Measurements from ENCODE around the gene IQCN. TPM values are rescaled to one million over a fixed set of nuclear protein-coding genes. Genes with fewer than 3 reads are reported as not detected.

The IQCN gene
- total RNA-seq, 2 donors from 2014 or later, result 8.7 to 29.2 TPM

DNA sequence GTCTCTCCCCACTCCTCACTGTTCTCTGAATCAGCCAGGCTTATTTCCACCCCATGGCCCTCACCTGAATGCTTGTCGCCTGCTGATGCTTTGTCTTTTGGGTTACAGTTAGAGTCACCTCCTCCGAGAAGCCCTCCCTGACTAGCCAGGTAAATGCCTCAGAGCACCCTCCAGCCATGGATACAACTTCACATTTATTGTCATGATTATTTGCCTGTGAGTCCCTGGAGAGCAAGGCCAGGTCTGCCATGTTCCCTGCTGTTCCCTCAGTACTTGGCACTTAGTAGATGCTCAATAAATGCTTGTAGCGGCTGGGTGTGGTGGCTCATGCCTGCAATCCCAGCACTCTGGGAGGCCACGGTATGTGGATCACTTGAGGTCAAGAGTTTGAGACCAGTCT, 44.3 kb downstream of the IQCN start:
- peaks cover 2 to 20% of the 10 kb centered on the region in 2 donors for H3K4me1 ChIP-seq (ENCODE audit: control insufficient read depth in 1 of 2, low read depth in 2 of 2)
- H3K9me3 ChIP-seq, result peaks cover 6% of the 10 kb centered on the region
- no peak for ATAC-seq (ENCODE audit: insufficient number of reproducible peaks, low FRiP score, low read depth)
- no peaks in the 10 kb centered on the region for H3K36me3 ChIP-seq
- no peak for DNase-seq (ENCODE audit: low spot score)
- TF ChIP-seq, protein P1, sequence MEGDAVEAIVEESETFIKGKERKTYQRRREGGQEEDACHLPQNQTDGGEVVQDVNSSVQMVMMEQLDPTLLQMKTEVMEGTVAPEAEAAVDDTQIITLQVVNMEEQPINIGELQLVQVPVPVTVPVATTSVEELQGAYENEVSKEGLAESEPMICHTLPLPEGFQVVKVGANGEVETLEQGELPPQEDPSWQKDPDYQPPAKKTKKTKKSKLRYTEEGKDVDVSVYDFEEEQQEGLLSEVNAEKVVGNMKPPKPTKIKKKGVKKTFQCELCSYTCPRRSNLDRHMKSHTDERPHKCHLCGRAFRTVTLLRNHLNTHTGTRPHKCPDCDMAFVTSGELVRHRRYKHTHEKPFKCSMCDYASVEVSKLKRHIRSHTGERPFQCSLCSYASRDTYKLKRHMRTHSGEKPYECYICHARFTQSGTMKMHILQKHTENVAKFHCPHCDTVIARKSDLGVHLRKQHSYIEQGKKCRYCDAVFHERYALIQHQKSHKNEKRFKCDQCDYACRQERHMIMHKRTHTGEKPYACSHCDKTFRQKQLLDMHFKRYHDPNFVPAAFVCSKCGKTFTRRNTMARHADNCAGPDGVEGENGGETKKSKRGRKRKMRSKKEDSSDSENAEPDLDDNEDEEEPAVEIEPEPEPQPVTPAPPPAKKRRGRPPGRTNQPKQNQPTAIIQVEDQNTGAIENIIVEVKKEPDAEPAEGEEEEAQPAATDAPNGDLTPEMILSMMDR (IDR thresholded peaks at IDR 0.05), result no peak
- peaks cover 15% of the 10 kb centered on the region for H3K27me3 ChIP-seq (replicated peaks; ENCODE audit: insufficient read depth)
- no peak overlapping the region for H3K27ac ChIP-seq
- H3K4me3 ChIP-seq, result no peak overlapping the region

DNA sequence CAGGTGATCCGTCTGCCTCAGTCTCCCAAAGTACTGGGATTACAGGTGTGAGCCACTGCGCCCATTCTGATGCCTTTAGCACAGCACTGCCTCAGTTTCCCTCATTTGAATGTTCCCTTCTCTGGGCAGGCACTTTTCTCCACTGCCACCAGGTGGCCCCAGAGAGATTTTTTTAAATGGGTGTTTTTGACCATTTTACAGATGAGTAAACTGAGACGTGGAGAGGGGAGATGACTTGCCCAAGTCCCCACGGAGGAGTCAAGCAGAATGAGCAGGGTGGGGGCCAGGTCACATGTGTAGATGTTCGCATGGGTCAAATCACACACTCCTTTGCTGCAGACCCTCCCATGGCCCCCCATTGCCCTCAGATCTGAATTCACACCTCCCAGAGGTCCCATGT, 44.8 kb downstream of the IQCN start:
- Histone ChIP-seq H3K9me3 (peaks cover 6% of the 10 kb centered on the region), H3K4me1 (ENCODE audit: control insufficient read depth in 1 of 2, low read depth in 2 of 2) (peaks cover 6 to 24% of the 10 kb centered on the region in 2 donors), H3K36me3 (no peaks in the 10 kb centered on the region), H3K27ac (no peak overlapping the region), H3K4me3 (no peak overlapping the region), H3K27me3 (replicated peaks; ENCODE audit: insufficient read depth) (peaks cover 19% of the 10 kb centered on the region)
- ATAC-seq (ENCODE audit: insufficient number of reproducible peaks, low FRiP score, low read depth), result no peak
- no peak for DNase-seq (ENCODE audit: low spot score)
- TF ChIP-seq, protein P1 (IDR thresholded peaks at IDR 0.05), result peak; percentile 32

DNA sequence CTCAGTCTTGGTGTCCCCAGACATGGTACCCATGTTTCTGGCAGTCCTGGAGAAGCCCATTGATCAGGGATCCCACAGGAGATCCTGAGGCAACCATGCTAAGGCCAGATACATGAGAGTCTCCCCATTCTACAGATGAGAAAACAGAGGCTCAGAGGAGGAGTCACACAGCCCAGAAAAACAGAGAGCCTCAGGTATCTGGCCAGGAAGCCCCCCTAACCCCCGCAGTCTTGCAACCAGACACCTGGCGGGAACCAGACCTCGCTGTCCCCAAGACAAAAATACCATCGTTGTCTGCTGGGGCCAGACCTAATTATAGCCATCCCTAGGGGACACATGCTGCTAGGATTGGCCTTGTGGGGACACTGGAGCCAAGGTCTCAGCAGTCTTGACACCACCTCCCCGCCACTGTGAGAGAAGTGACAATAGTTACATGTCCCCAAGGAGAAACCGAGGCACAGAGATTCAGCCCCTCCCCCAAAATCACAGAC, 46.4 kb downstream of the IQCN start:
- no peaks in the 10 kb centered on the region for H3K36me3 ChIP-seq
- ATAC-seq (ENCODE audit: insufficient number of reproducible peaks, low FRiP score, low read depth) (no peak), DNase-seq (ENCODE audit: low spot score) (no peak)
- H3K4me1 ChIP-seq (ENCODE audit: control insufficient read depth in 1 of 2, low read depth in 2 of 2), result peaks cover 9 to 28% of the 10 kb centered on the region in 2 donors
- peaks cover under 1% of the 10 kb centered on the region for H3K9me3 ChIP-seq
- H3K4me3 ChIP-seq, result no peak overlapping the region
- TF ChIP-seq, protein P1 (IDR thresholded peaks at IDR 0.05), result no peak
- no peak overlapping the region for H3K27ac ChIP-seq
- H3K27me3 ChIP-seq (replicated peaks; ENCODE audit: insufficient read depth), result peaks cover 19% of the 10 kb centered on the region

DNA sequence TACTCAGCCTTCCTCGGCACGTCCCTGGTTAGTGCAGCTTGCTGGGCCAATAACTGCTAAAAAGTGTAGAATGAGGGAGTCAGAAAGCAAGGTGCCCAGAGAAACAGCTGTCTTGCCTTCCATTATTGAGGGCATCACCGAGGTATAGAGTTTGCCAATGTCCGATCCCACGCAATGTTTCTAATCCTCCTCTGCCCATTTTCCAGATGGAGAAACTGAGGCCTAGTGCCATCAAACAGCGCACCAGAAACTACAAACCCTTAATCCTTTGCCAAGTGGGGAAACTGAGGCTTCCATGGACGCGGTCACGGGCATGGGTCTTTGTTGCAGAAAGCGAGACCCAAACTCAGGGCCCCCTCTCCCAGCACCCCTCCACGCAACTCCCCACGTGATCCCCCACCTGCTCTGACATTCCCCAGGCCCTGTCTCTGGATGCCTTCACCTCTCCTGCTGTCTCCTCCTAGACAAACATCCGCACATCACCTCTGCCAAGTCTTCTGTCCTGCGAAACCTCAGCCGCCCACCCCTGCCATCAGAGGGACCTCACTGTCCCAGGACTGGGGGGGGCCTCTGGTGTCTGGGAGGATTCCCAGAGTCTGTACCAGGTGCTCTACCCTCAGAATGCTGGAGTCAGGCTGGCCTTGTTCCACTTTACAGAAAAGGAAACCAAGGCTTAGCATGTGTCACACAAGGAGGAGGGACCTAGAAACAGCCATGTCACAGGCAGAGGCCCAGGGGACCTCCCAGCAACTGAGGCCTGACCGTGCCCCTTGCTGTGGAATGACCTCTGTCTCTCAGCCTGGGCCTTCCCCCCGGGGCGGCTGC, 47.1 kb downstream of the IQCN start:
- no peaks in the 10 kb centered on the region for H3K9me3 ChIP-seq
- H3K4me1 ChIP-seq (ENCODE audit: control insufficient read depth in 1 of 2, low read depth in 2 of 2), result peaks cover 9 to 28% of the 10 kb centered on the region in 2 donors
- TF ChIP-seq, protein P1 (IDR thresholded peaks at IDR 0.05), result no peak
- no peak overlapping the region for H3K27ac ChIP-seq
- H3K4me3 ChIP-seq, result no peak overlapping the region
- ATAC-seq (ENCODE audit: insufficient number of reproducible peaks, low FRiP score, low read depth), result no peak
- H3K36me3 ChIP-seq, result no peaks in the 10 kb centered on the region
- no peak for DNase-seq (ENCODE audit: low spot score)
- peaks cover 19% of the 10 kb centered on the region for H3K27me3 ChIP-seq (replicated peaks; ENCODE audit: insufficient read depth)

DNA sequence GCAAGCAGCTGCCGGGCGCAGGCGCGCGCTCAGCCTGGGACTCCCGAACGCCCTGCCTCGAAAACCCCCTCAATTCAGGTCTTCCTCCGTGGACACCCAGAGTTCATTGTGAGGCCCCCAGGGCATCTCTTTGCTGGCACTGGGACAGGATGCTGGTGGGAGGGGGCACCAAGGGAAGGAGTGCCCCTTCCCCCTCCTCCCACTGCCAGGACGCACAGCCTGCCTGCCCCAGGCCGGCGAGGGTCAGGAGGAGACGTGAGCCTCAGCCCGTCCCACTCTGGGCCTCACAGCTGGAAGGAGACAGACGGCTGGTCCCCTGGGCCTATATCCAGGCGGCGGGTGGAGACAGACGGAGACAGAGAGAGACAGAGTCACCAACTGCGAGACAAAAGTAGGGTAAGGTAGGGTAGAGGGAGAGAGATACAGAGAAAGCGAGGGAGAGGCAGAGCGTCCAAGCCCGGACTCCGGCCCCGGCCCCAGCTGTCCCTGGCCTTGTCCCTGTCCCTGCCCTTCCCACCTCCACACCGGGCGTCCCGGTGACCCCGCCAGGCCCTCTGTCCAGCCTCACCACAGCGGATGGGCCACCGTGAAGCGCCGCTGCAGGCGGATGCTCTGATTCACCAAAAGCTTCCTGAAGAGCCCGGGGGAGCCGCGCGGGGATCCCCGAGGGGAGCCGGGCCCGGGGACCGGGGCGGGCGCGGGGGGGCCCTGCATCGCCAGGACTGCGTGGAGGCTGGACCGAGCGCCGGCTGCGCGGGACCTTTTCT, 48.4 kb downstream of the IQCN start, which contains the start of gene PDE4C:
Gene PDE4C, minus strand, starts transcription at position 737 of the 767 bp plus-strand sequence. Its CDS starts 23 bp downstream, at position 714.
- H3K27me3 ChIP-seq (replicated peaks; ENCODE audit: insufficient read depth), result peaks cover 19% of the 10 kb centered on the region
- no peak for DNase-seq (ENCODE audit: low spot score)
- H3K27ac ChIP-seq, result no peak within 1 kb of the TSS
- no peak for ATAC-seq (ENCODE audit: insufficient number of reproducible peaks, low FRiP score, low read depth)
- peaks cover 9 to 28% of the 10 kb centered on the region in 2 donors for H3K4me1 ChIP-seq (ENCODE audit: control insufficient read depth in 1 of 2, low read depth in 2 of 2)
- no peaks in the 10 kb centered on the region for H3K9me3 ChIP-seq
- TF ChIP-seq, protein P1 (IDR thresholded peaks at IDR 0.05), result no peak
- H3K36me3 ChIP-seq, result no peaks in the 10 kb centered on the region
- peak within 1 kb of the TSS; percentile 28 for H3K4me3 ChIP-seq

All from thoracic aorta (tissue), 2 donors.